ENCODE data around the gene PCDHB8. TPM values are rescaled to one million over a fixed set of nuclear protein-coding genes. Genes with fewer than 3 reads are reported as not detected.
"Not testable (repeated sequence)": the region's sequence is repeated elsewhere in the genome, so short reads cannot be mapped to it uniquely, and the experiment has no call there.

Gene PCDHB8
- total and polyA plus RNA-seq, 2 donors from 2014 or later = 0.56 to 3.7 TPM

GRCh38 chr5:141149812-141150211 is 27.8 kb upstream of the PCDHB8 start, which contains the start of gene PCDHB6:
Gene PCDHB6, plus strand, starts transcription at chr5:141150057. Its CDS starts 201 bp downstream, at chr5:141150258.
- H3K36me3 ChIP-seq (ENCODE audit: control insufficient read depth in 2 of 3, insufficient read depth in 3 of 3, low read length in 3 of 3) = no peaks in the 10 kb centered on the region
- peaks cover 2 to 34% (median 9%) of the 10 kb centered on the region in 3 donors for H3K9me3 ChIP-seq (ENCODE audit: control insufficient read depth in 2 of 3, insufficient read depth in 1 of 3, low read length in 3 of 3)
- FAIRE-seq = no peak
- no peak within 1 kb of the TSS for H3K9ac ChIP-seq (ENCODE audit: low read length in 3 of 3)
- no peak within 1 kb of the TSS for H3K27ac ChIP-seq (ENCODE audit: low read depth in 2 of 2, low read length in 2 of 2)
- no peaks in the 10 kb centered on the region for H3K4me1 ChIP-seq (ENCODE audit: control insufficient read depth in 2 of 3, insufficient read depth in 2 of 3, low read depth in 1 of 3, low read length in 3 of 3)
- peak; percentile 13 for TF ChIP-seq CTCF (IDR thresholded peaks at IDR 0.05; ENCODE audit: borderline replicate concordance, extremely low read depth, insufficient read depth)
- no peaks in the 10 kb centered on the region for H3K27me3 ChIP-seq (ENCODE audit: control insufficient read depth, insufficient read depth, low read length)
- intact Hi-C loops (cut with DNase I) = no loop called here
- peak within 1 kb of the TSS in 1 of 3 donors; percentile 44 for H3K4me3 ChIP-seq (ENCODE audit: low read length in 3 of 3)
- peak in 3 of 5 donors; percentile 33 to 57 (median 51) for DNase-seq

DNA sequence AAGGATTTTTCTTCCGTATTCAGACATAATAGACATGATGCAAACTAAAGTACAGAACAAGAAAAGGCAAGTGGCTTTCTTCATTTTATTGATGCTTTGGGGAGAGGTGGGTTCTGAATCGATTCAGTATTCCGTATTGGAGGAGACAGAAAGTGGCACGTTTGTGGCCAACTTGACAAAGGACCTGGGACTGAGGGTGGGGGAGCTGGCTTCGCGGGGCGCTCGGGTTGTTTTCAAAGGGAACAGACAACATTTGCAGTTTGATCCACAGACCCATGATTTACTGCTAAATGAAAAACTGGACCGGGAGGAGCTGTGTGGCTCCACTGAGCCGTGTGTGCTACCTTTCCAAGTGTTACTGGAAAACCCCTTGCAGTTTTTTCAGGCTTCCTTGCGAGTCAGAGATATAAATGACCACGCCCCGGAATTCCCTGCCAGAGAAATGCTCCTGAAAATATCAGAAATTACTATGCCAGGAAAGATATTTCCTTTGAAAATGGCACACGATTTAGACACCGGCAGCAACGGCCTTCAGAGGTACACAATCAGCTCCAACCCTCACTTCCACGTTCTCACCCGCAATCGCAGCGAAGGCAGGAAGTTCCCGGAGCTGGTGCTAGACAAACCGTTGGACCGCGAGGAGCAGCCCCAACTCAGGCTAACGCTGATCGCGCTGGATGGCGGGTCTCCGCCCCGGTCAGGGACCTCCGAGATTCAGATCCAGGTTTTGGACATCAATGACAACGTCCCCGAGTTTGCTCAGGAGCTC is 27.2 kb upstream of the PCDHB8 start:
- DNase-seq = no peak
- no peak for TF ChIP-seq CTCF (IDR thresholded peaks at IDR 0.05; ENCODE audit: borderline replicate concordance, extremely low read depth, insufficient read depth)
- Histone ChIP-seq H3K9ac (ENCODE audit: low read length in 3 of 3) (no peak overlapping the region), H3K27me3 (ENCODE audit: control insufficient read depth, insufficient read depth, low read length) (no peaks in the 10 kb centered on the region), H3K4me3 (ENCODE audit: low read length in 3 of 3) (peak overlapping the region in 1 of 3 donors; percentile 44), H3K4me1 (ENCODE audit: control insufficient read depth in 2 of 3, insufficient read depth in 2 of 3, low read depth in 1 of 3, low read length in 3 of 3) (no peaks in the 10 kb centered on the region), H3K36me3 (ENCODE audit: control insufficient read depth in 2 of 3, insufficient read depth in 3 of 3, low read length in 3 of 3) (no peaks in the 10 kb centered on the region), H3K27ac (ENCODE audit: low read depth in 2 of 2, low read length in 2 of 2) (no peak overlapping the region), H3K9me3 (ENCODE audit: control insufficient read depth in 2 of 3, insufficient read depth in 1 of 3, low read length in 3 of 3) (peaks cover 2 to 34% (median 9%) of the 10 kb centered on the region in 3 donors)
- intact Hi-C loops (cut with DNase I) = no loop called here
- no peak for FAIRE-seq

DNA sequence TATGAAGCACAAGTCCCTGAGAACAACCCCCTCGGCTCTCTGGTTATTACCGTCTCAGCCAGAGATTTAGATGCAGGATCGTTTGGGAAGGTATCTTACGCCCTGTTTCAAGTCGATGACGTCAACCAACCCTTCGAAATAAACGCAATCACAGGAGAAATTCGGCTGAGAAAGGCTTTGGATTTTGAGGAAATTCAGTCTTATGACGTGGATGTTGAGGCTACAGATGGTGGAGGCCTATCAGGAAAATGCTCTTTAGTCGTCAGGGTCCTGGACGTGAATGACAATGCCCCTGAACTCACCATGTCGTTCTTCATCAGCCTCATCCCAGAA is 26.6 kb upstream of the PCDHB8 start:
- H3K27me3 ChIP-seq (ENCODE audit: control insufficient read depth, insufficient read depth, low read length) = no peaks in the 10 kb centered on the region
- FAIRE-seq (no peak), DNase-seq (no peak)
- H3K36me3 ChIP-seq (ENCODE audit: control insufficient read depth in 2 of 3, insufficient read depth in 3 of 3, low read length in 3 of 3) = no peaks in the 10 kb centered on the region
- H3K4me1 ChIP-seq (ENCODE audit: control insufficient read depth in 2 of 3, insufficient read depth in 2 of 3, low read depth in 1 of 3, low read length in 3 of 3) = no peaks in the 10 kb centered on the region
- peaks cover 2 to 35% (median 10%) of the 10 kb centered on the region in 3 donors for H3K9me3 ChIP-seq (ENCODE audit: control insufficient read depth in 2 of 3, insufficient read depth in 1 of 3, low read length in 3 of 3)
- no peak overlapping the region for H3K27ac ChIP-seq (ENCODE audit: low read depth in 2 of 2, low read length in 2 of 2)
- intact Hi-C loops (cut with DNase I) = no loop called here
- no peak overlapping the region for H3K4me3 ChIP-seq (ENCODE audit: low read length in 3 of 3)
- H3K9ac ChIP-seq (ENCODE audit: low read length in 3 of 3) = no peak overlapping the region
- no peak for TF ChIP-seq CTCF (IDR thresholded peaks at IDR 0.05; ENCODE audit: borderline replicate concordance, extremely low read depth, insufficient read depth)

GRCh38 chr5:141151632-141152031 is 26.0 kb upstream of the PCDHB8 start:
- H3K9me3 ChIP-seq (ENCODE audit: control insufficient read depth in 2 of 3, insufficient read depth in 1 of 3, low read length in 3 of 3) = peaks cover 2 to 42% (median 13%) of the 10 kb centered on the region in 3 donors
- DNase-seq; H3K4me3 ChIP-seq (ENCODE audit: low read length in 3 of 3); FAIRE-seq; H3K36me3 ChIP-seq (ENCODE audit: control insufficient read depth in 2 of 3, insufficient read depth in 3 of 3, low read length in 3 of 3); H3K27me3 ChIP-seq (ENCODE audit: control insufficient read depth, insufficient read depth, low read length); intact Hi-C loops (cut with DNase I); H3K9ac ChIP-seq (ENCODE audit: low read length in 3 of 3); H3K4me1 ChIP-seq (ENCODE audit: control insufficient read depth in 2 of 3, insufficient read depth in 2 of 3, low read depth in 1 of 3, low read length in 3 of 3); H3K27ac ChIP-seq (ENCODE audit: low read depth in 2 of 2, low read length in 2 of 2): not testable (repeated sequence)

DNA sequence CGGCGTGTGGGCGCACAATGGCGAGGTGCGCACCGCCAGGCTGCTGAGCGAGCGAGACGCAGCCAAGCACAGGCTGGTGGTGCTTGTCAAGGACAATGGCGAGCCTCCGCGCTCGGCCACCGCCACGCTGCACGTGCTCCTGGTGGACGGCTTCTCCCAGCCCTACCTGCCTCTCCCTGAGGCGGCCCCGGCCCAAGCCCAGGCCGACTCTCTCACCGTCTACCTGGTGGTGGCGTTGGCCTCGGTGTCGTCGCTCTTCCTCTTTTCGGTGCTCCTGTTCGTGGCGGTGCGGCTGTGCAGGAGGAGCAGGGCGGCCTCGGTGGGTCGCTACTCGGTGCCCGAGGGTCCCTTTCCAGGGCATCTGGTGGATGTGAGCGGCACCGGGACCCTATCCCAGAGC is 25.5 kb upstream of the PCDHB8 start:
- H3K9ac ChIP-seq (ENCODE audit: low read length in 3 of 3); H3K36me3 ChIP-seq (ENCODE audit: control insufficient read depth in 2 of 3, insufficient read depth in 3 of 3, low read length in 3 of 3); DNase-seq; H3K4me1 ChIP-seq (ENCODE audit: control insufficient read depth in 2 of 3, insufficient read depth in 2 of 3, low read depth in 1 of 3, low read length in 3 of 3); intact Hi-C loops (cut with DNase I); H3K27me3 ChIP-seq (ENCODE audit: control insufficient read depth, insufficient read depth, low read length); H3K4me3 ChIP-seq (ENCODE audit: low read length in 3 of 3); H3K27ac ChIP-seq (ENCODE audit: low read depth in 2 of 2, low read length in 2 of 2); FAIRE-seq: not testable (repeated sequence)
- H3K9me3 ChIP-seq (ENCODE audit: control insufficient read depth in 2 of 3, insufficient read depth in 1 of 3, low read length in 3 of 3) = peaks cover 2 to 46% (median 17%) of the 10 kb centered on the region in 3 donors

Data from kidney (tissue), 14 donors.